ENCODE results near the gene JUNB. TPM values are rescaled to one million over a fixed set of nuclear protein-coding genes. Genes with fewer than 3 reads are reported as not detected.
A peak's percentile ranks its signal among the peaks of the same experiment; 100 is the strongest.

The JUNB gene
- total and polyA plus RNA-seq, 10 of the 15 experiments (the other 5 are each of a cell fraction or from before 2014, with no cell fraction given), result 0.55 to 144 (median 68.3) TPM

DNA sequence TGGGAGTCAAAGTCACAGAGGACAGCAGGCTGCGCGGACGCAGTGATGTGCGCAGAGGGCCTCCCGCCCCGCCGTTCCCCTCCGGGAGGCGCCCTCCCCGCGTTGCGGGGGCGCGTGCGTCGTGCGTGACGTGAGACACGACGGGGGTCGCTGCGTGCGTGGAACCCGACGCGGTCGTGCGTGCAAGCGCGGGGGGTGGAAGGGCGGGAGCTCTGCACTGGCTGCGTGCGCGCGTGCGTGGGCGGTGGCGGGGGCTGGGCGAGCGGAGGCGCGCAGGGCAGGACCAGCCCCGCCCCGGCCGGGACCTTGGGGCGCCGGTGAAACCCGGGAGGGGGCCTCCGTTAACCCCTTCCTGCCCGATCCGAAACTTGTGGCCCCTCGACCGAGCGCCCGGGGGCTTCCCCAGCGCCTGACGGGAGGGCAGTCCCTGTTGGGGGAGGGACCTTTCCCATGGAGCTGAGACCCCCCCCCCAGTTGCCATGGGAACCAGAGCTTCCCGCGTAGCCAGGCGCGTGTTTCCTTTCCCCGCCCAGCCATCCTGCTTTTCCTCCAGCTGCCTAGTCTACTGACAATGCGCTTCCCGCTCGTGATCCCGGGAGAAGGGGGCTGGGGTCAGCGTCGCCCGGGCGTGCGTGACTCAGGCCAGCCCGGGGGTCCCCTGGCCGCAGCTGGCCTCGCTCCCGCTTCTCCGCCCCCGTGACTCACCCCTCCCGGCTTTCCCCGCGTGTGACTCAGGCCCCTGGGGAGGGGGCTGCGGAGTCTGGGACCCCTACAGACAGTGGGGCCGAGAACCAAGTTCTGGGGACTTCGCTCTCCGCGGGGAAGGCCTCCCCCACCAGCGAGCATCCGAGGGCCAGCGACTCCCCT lies 8.6 kb upstream of the JUNB start (continued):
- TF ChIP-seq PRDM15 (CRISPR knock-in tag; IDR thresholded peaks at IDR 0.05) (no peak), EED (IDR thresholded peaks at IDR 0.05; ENCODE audit: low read depth) (peak; percentile 95), BHLHE40 (IDR thresholded peaks at IDR 0.05; ENCODE audit: borderline replicate concordance in 1 of 2, low read depth in 2 of 2, low read length in 1 of 2) (peak; percentile 82 to 96), RELB (IDR thresholded peaks at IDR 0.05; ENCODE audit: low read depth) (peak; percentile 88), SRF (IDR thresholded peaks at IDR 0.05; ENCODE audit: low read depth in 2 of 2, low read length in 2 of 2) (peak in 1 of 2 experiments; percentile 15; a peak in 2 of 4 replicates), TCF7 (IDR thresholded peaks at IDR 0.05; ENCODE audit: borderline replicate concordance) (no peak), ZZZ3 (IDR thresholded peaks at IDR 0.05; ENCODE audit: control insufficient read depth, insufficient read length, low read depth) (no peak), POLR2AphosphoS5 (IDR thresholded peaks at IDR 0.05; ENCODE audit: low read length) (no peak; the same call in 1 of the 2 replicates), IRF4 (IDR thresholded peaks at IDR 0.05; ENCODE audit: low read depth, low read length) (peak; percentile 34; the same call in 1 of the 2 replicates), EP300 (IDR thresholded peaks at IDR 0.05; ENCODE audit: borderline replicate concordance in 1 of 2, control insufficient read depth in 1 of 2, low read depth in 2 of 2, low read length in 2 of 2) (peak; percentile 80 to 81), RUNX3 (IDR thresholded peaks at IDR 0.05; ENCODE audit: low read length) (no peak)
- TF ChIP-seq, protein P1, sequence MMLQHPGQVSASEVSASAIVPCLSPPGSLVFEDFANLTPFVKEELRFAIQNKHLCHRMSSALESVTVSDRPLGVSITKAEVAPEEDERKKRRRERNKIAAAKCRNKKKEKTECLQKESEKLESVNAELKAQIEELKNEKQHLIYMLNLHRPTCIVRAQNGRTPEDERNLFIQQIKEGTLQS (IDR thresholded peaks at IDR 0.05; ENCODE audit: borderline replicate concordance, extremely low read depth, low read depth, low read length), result no peak
- TF ChIP-seq, protein P2, sequence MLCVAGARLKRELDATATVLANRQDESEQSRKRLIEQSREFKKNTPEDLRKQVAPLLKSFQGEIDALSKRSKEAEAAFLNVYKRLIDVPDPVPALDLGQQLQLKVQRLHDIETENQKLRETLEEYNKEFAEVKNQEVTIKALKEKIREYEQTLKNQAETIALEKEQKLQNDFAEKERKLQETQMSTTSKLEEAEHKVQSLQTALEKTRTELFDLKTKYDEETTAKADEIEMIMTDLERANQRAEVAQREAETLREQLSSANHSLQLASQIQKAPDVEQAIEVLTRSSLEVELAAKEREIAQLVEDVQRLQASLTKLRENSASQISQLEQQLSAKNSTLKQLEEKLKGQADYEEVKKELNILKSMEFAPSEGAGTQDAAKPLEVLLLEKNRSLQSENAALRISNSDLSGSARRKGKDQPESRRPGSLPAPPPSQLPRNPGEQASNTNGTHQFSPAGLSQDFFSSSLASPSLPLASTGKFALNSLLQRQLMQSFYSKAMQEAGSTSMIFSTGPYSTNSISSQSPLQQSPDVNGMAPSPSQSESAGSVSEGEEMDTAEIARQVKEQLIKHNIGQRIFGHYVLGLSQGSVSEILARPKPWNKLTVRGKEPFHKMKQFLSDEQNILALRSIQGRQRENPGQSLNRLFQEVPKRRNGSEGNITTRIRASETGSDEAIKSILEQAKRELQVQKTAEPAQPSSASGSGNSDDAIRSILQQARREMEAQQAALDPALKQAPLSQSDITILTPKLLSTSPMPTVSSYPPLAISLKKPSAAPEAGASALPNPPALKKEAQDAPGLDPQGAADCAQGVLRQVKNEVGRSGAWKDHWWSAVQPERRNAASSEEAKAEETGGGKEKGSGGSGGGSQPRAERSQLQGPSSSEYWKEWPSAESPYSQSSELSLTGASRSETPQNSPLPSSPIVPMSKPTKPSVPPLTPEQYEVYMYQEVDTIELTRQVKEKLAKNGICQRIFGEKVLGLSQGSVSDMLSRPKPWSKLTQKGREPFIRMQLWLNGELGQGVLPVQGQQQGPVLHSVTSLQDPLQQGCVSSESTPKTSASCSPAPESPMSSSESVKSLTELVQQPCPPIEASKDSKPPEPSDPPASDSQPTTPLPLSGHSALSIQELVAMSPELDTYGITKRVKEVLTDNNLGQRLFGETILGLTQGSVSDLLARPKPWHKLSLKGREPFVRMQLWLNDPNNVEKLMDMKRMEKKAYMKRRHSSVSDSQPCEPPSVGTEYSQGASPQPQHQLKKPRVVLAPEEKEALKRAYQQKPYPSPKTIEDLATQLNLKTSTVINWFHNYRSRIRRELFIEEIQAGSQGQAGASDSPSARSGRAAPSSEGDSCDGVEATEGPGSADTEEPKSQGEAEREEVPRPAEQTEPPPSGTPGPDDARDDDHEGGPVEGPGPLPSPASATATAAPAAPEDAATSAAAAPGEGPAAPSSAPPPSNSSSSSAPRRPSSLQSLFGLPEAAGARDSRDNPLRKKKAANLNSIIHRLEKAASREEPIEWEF (IDR thresholded peaks at IDR 0.05; ENCODE audit: insufficient replicate concordance, low read depth, low read length), result no peak

Data from GM12878 (cell line).